ENCODE data around the gene TMPRSS3.

Gene TMPRSS3

DNA sequence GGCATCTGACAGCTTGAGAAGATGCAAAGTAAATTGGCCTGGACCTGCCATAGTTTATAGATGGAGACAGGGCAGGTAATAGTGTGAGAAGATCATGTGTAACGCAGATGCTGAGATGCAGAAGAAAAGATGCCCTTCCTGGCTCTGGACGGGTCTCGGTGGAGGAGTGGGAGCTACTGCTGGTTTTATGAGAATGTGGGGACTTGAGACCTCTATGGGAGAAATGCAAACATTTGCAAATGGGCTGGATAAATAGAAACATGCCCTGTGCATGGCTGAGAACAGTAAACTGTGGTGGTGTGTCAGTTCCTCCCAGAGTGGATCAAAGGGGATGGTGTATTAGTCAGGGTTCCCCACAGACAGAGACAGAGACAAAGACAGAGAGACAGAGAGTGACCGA, 29.7 kb upstream of the TMPRSS3 start:
- Histone ChIP-seq H3K4me2 (ENCODE audit: low read length) (peak overlapping the region; percentile 13; the same call in 1 of the 2 replicates), H3F3A (ENCODE audit: control insufficient read depth, insufficient read depth) (no peaks in the 10 kb centered on the region), H3K36me3 (ENCODE audit: control insufficient read depth, low read length) (no peaks in the 10 kb centered on the region), H3K9me2 (replicated peaks; ENCODE audit: control insufficient read depth, low read length) (no peaks in the 10 kb centered on the region), H3K79me2 (ENCODE audit: control insufficient read depth, low read length) (no peaks in the 10 kb centered on the region), H3K4me1 (ENCODE audit: control insufficient read depth, low read length) (peaks cover 14% of the 10 kb centered on the region), H3K27me3 (ENCODE audit: control insufficient read depth, low read length) (peaks cover 53% of the 10 kb centered on the region), H3K27ac (ENCODE audit: low read depth, low read length) (no peak overlapping the region), H3K9me3 (ENCODE audit: control insufficient read depth, insufficient read depth, low read length) (no peaks in the 10 kb centered on the region), H3K4me3 (ENCODE audit: low read length) (no peak overlapping the region), H4K20me1 (ENCODE audit: control insufficient read depth, insufficient read depth, low read depth, low read length) (no peaks in the 10 kb centered on the region)
- TF ChIP-seq EZH2phosphoT487 (IDR thresholded peaks at IDR 0.05; ENCODE audit: borderline replicate concordance, low read length) = no peak

DNA sequence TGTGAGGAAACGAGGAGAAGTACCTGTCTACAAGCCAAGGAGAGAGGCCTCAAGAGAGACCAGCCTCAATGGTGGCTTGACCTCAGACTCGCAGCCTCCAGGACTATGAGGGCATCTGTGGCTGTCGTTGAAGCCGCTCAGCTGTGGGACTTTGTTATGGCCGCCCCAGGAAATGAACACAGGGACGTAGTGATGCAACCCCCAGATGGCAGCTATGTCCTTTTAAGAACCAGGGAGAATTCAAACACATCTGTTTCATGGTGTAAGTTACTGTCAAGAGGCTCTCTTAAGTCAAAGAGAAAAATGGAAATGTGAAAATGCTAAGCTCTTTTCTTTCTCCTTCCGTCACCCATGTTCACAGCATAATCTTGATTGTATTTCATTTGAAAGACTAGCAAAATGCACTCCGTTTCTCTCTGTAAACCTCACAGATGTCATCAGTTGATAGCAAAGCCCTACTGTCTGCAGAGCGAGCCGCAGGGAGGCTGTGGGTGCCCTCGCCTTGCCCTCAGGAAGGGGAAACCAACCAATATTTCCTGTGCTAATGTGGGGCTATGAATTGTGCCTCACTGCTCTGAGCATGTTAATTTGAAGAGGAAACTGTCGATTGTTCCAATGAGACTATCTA, 29.2 kb upstream of the TMPRSS3 start:
- Histone ChIP-seq H3K4me1 (ENCODE audit: control insufficient read depth, low read length) (peaks cover 14% of the 10 kb centered on the region), H3K27ac (ENCODE audit: low read depth, low read length) (no peak overlapping the region), H3F3A (ENCODE audit: control insufficient read depth, insufficient read depth) (no peaks in the 10 kb centered on the region), H4K20me1 (ENCODE audit: control insufficient read depth, insufficient read depth, low read depth, low read length) (no peaks in the 10 kb centered on the region), H3K9me2 (replicated peaks; ENCODE audit: control insufficient read depth, low read length) (no peaks in the 10 kb centered on the region), H3K9me3 (ENCODE audit: control insufficient read depth, insufficient read depth, low read length) (no peaks in the 10 kb centered on the region), H3K36me3 (ENCODE audit: control insufficient read depth, low read length) (no peaks in the 10 kb centered on the region), H3K4me2 (ENCODE audit: low read length) (peak overlapping the region; percentile 13; the same call in 1 of the 2 replicates), H3K4me3 (ENCODE audit: low read length) (no peak overlapping the region), H3K79me2 (ENCODE audit: control insufficient read depth, low read length) (no peaks in the 10 kb centered on the region), H3K27me3 (ENCODE audit: control insufficient read depth, low read length) (peaks cover 55% of the 10 kb centered on the region)
- TF ChIP-seq EZH2phosphoT487 (IDR thresholded peaks at IDR 0.05; ENCODE audit: borderline replicate concordance, low read length) = no peak
- no peak for TF ChIP-seq CTCF (IDR thresholded peaks at IDR 0.05; ENCODE audit: low read depth, low read length, poor library complexity, severe bottlenecking)

DNA sequence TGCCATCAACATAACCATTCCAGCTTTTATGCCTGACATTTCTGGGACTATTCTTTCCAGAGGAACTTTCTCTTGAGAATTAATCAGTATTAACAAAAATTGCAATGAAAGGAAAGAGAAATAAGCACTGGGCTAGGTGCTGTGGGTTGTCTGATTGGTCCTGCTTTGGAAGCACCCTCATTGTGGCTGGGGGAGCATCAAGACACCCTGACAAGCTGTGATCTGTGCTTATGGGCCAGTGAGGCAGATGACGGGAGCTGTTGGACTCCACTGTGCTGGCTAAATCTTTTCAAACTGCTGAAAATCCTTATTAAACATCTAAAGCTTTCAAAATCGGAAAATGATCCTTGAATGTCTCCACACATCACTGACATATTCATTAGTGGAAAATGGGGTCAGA, 27.8 kb upstream of the TMPRSS3 start:
- H3F3A ChIP-seq (ENCODE audit: control insufficient read depth, insufficient read depth) = no peaks in the 10 kb centered on the region
- H3K4me1 ChIP-seq (ENCODE audit: control insufficient read depth, low read length) = peaks cover 14% of the 10 kb centered on the region
- H3K9me3 ChIP-seq (ENCODE audit: control insufficient read depth, insufficient read depth, low read length) = no peaks in the 10 kb centered on the region
- peaks cover 57% of the 10 kb centered on the region for H3K27me3 ChIP-seq (ENCODE audit: control insufficient read depth, low read length)
- H3K27ac ChIP-seq (ENCODE audit: low read depth, low read length) = no peak overlapping the region
- TF ChIP-seq EZH2phosphoT487 (IDR thresholded peaks at IDR 0.05; ENCODE audit: borderline replicate concordance, low read length) = no peak
- TF ChIP-seq CTCF (IDR thresholded peaks at IDR 0.05; ENCODE audit: low read depth, low read length, poor library complexity, severe bottlenecking) = no peak
- H4K20me1 ChIP-seq (ENCODE audit: control insufficient read depth, insufficient read depth, low read depth, low read length) = no peaks in the 10 kb centered on the region
- H3K36me3 ChIP-seq (ENCODE audit: control insufficient read depth, low read length) = no peaks in the 10 kb centered on the region
- H3K4me3 ChIP-seq (ENCODE audit: low read length) = no peak overlapping the region
- no peak overlapping the region for H3K4me2 ChIP-seq (ENCODE audit: low read length)
- no peaks in the 10 kb centered on the region for H3K79me2 ChIP-seq (ENCODE audit: control insufficient read depth, low read length)
- no peaks in the 10 kb centered on the region for H3K9me2 ChIP-seq (replicated peaks; ENCODE audit: control insufficient read depth, low read length)

DNA sequence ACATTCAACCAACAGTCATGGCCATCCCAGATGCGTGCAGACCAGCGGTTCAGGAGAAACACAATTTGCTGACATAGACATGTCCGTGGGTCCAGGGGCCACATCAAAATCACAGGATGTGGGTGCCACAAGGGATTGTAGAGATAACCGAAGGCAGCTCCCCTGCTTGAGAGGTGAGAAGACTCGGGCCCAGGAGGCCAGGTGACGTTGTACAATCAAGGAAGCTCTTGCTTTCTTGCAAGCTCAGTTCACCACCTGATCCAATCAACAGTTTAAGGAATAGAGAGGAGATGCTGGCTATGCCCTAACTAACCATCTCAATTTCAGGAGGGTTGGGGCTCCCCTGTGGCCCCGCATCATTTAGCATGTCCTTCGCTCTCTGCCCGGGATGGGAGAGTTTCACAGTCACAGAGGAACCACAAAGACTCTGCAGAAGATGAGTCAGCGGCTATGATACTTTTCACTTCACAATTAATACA, 27.4 kb upstream of the TMPRSS3 start:
- Histone ChIP-seq H3K27ac (ENCODE audit: low read depth, low read length) (no peak overlapping the region), H3K4me1 (ENCODE audit: control insufficient read depth, low read length) (peaks cover 14% of the 10 kb centered on the region), H3K27me3 (ENCODE audit: control insufficient read depth, low read length) (peaks cover 62% of the 10 kb centered on the region), H3K36me3 (ENCODE audit: control insufficient read depth, low read length) (no peaks in the 10 kb centered on the region), H3K79me2 (ENCODE audit: control insufficient read depth, low read length) (no peaks in the 10 kb centered on the region), H3K9me2 (replicated peaks; ENCODE audit: control insufficient read depth, low read length) (no peaks in the 10 kb centered on the region), H3K4me2 (ENCODE audit: low read length) (no peak overlapping the region), H3K9me3 (ENCODE audit: control insufficient read depth, insufficient read depth, low read length) (no peaks in the 10 kb centered on the region), H3F3A (ENCODE audit: control insufficient read depth, insufficient read depth) (no peaks in the 10 kb centered on the region), H4K20me1 (ENCODE audit: control insufficient read depth, insufficient read depth, low read depth, low read length) (no peaks in the 10 kb centered on the region), H3K4me3 (ENCODE audit: low read length) (no peak overlapping the region)
- TF ChIP-seq EZH2phosphoT487 (IDR thresholded peaks at IDR 0.05; ENCODE audit: borderline replicate concordance, low read length) (no peak), CTCF (IDR thresholded peaks at IDR 0.05; ENCODE audit: low read depth, low read length, poor library complexity, severe bottlenecking) (no peak)
